T-cell (primary cell): ENCODE data around the gene FOXP2. TPM values are rescaled to one million over a fixed set of nuclear protein-coding genes. Genes with fewer than 3 reads are reported as not detected.
"Not testable (repeated sequence)": the region's sequence is repeated elsewhere in the genome, so short reads cannot be mapped to it uniquely, and the experiment has no call there.

ENCODE experiments used
- ATAC-seq, 4 experiments: fragments of 200-7000 bp in 3 of 4; fragments of 150-1000 bp in 1 of 4; cut with Tn5 transposase; replicated peaks in 1 of 4; 1 replicate in 3 of 4; 2 replicates in 1 of 4; pipeline ENCODE4 v1.10.0; 2021; ENCODE audit warnings: moderate library complexity in 3 of 4, mild to moderate bottlenecking in 2 of 4, moderate number of reproducible peaks in 1 of 4
- CTCF ChIA-PET, 2 donors: fragments of 300-600 bp; sonication (Branson Sonifier 250); formaldehyde crosslinking; loops; one replicate each; lab custom pipeline; 2022; ENCODE audit warnings: antibody characterized with exemption in 2 of 2; lab: Charles Lee
- POLR2A ChIA-PET, 2 donors: fragments of 300-600 bp; sonication (Branson Sonifier 250); formaldehyde crosslinking; loops; one replicate each; lab custom pipeline; 2022; ENCODE audit warnings: antibody characterized with exemption in 2 of 2; lab: Charles Lee
- DNase-seq, 35 experiments: peaks; one replicate each; pipeline versions ENCODE4 v3.0.0 to v3.0.0-alpha.2; 2013 to 2023
- H3K27ac ChIP-seq: one replicate; pipeline ENCODE4 v1.5.1; 2013; ENCODE audit warnings: low read length
- H3K27me3 ChIP-seq, 2 experiments: replicated peaks in 1 of 2; 1 replicate in 1 of 2; 2 replicates in 1 of 2; pipeline versions ENCODE4 v1.6.1 to v1.7.0; 2013; ENCODE audit warnings: low read length in 1 of 2, mixed read lengths in 1 of 2; ENCODE audit not compliant: control insufficient read depth in 2 of 2, insufficient read depth in 2 of 2; ENCODE audit errors: extremely low read depth in 1 of 2
- H3K36me3 ChIP-seq, 2 donors: 1 replicate in 1 of 2; 2 replicates in 1 of 2; pipeline versions ENCODE4 v1.6.1 to v1.7.0; 2013; ENCODE audit warnings: low read length in 1 of 2; ENCODE audit not compliant: control insufficient read depth in 2 of 2, insufficient read depth in 1 of 2; ENCODE audit errors: extremely low read depth in 1 of 2
- H3K4me1 ChIP-seq, 2 experiments: 1 replicate in 1 of 2; 2 replicates in 1 of 2; pipeline versions ENCODE4 v1.6.1 to v1.7.0; 2013; ENCODE audit warnings: low read length in 2 of 2, mixed read lengths in 1 of 2; ENCODE audit not compliant: insufficient read depth in 2 of 2, control insufficient read depth in 1 of 2; ENCODE audit errors: extremely low read depth in 1 of 2
- H3K4me3 ChIP-seq, 2 donors: 1 replicate in 1 of 2; 2 replicates in 1 of 2; pipeline versions ENCODE4 v1.5.1 to v1.7.0; 2013; ENCODE audit warnings: mild to moderate bottlenecking in 2 of 2, low read length in 1 of 2, moderate library complexity in 1 of 2; ENCODE audit not compliant: control insufficient read depth in 1 of 2; ENCODE audit errors: extremely low read depth in 1 of 2
- H3K9me3 ChIP-seq: 2 replicates; pipeline ENCODE4 v1.7.0; 2013
- H3K27ac Mint-ChIP-seq, 2 donors: one replicate each; pipeline ENCODE4 v1.8.0; 2020 to 2021; ENCODE audit warnings: mild to moderate bottlenecking in 2 of 2, mixed read lengths in 2 of 2
- H3K27me3 Mint-ChIP-seq, 2 donors: one replicate each; pipeline ENCODE4 v1.8.0; 2021 to 2022; ENCODE audit warnings: mixed read lengths in 2 of 2
- H3K36me3 Mint-ChIP-seq: one replicate; pipeline ENCODE4 v1.8.0; 2021; ENCODE audit warnings: mixed read lengths
- H3K4me1 Mint-ChIP-seq, 3 donors: one replicate each; pipeline ENCODE4 v1.8.0; 2020 to 2022; ENCODE audit warnings: mixed read lengths in 3 of 3, mild to moderate bottlenecking in 1 of 3
- H3K4me3 Mint-ChIP-seq, 3 donors: one replicate each; pipeline ENCODE4 v1.8.0; 2020 to 2022; ENCODE audit warnings: mild to moderate bottlenecking in 3 of 3, mixed read lengths in 3 of 3, moderate library complexity in 3 of 3
- H3K9me3 Mint-ChIP-seq, 3 donors: one replicate each; pipeline ENCODE4 v1.8.0; 2020 to 2022; ENCODE audit warnings: mixed read lengths in 3 of 3
- WGBS: methylation state at CpG from one replicate; pipeline ENCODE4 v1.1.5; 2013; ENCODE audit warnings: missing lambda C conversion rate; ENCODE audit not compliant: insufficient coverage; 5-methylcytosine and 5-hydroxymethylcytosine counted together
- total RNA-seq, 35 experiments: library from RNA in 6 of 35; stranded (reverse) in 6 of 35; fragments of 120-200 nt in 1 of 35; gene quantifications; one replicate each; pipeline versions ENCODE4 v1.2.1 to v1.2.4 and lab custom pipeline; 2013 to 2026

FOXP2 gene
- total RNA-seq, 5 donors from 2014 or later (not counting 1 experiment from before 2014, with no cell fraction given): 0.19 TPM; not detected in 4

- CTCF ChIA-PET: no interaction called here
- ATAC-seq (no peak), DNase-seq (no peak)
- Mint-ChIP-seq H3K4me3 (no peak overlapping the region), H3K4me1 (no peaks in the 10 kb centered on the region), H3K27me3 (no peaks in the 10 kb centered on the region), H3K36me3 (no peaks in the 10 kb centered on the region), H3K27ac (no peak overlapping the region), H3K9me3 (peaks cover 11 to 13% (median 12%) of the 10 kb centered on the region in 3 donors)
- no peaks in the 10 kb centered on the region for H3K9me3 ChIP-seq
- no peak overlapping the region for H3K27ac ChIP-seq
- POLR2A ChIA-PET: no interaction called here
- H3K4me3 ChIP-seq: no peak overlapping the region
- no peaks in the 10 kb centered on the region for H3K27me3 ChIP-seq
- no peaks in the 10 kb centered on the region for H3K4me1 ChIP-seq
- no peaks in the 10 kb centered on the region for H3K36me3 ChIP-seq
- WGBS: no CpG with 5 or more reads among the region's 2 CpGs
Measured at GRCh38 chr7:114484226-114484625, 69.6 kb downstream of the FOXP2 start.

- H3K9me3 ChIP-seq: no peaks in the 10 kb centered on the region
- DNase-seq: no peak
- no peaks in the 10 kb centered on the region for H3K4me1 Mint-ChIP-seq
- no peaks in the 10 kb centered on the region for H3K27me3 ChIP-seq
- no peak overlapping the region for H3K4me3 Mint-ChIP-seq
- no peak overlapping the region for H3K4me3 ChIP-seq
- no peak overlapping the region for H3K27ac ChIP-seq
- POLR2A ChIA-PET: no interaction called here
- WGBS: 83% methylated on average over 1 of the region's 1 CpG
- no peaks in the 10 kb centered on the region for H3K4me1 ChIP-seq
- H3K36me3 Mint-ChIP-seq: no peaks in the 10 kb centered on the region
- no peak for ATAC-seq
- no peaks in the 10 kb centered on the region for H3K36me3 ChIP-seq
- no peak overlapping the region for H3K27ac Mint-ChIP-seq
- no peaks in the 10 kb centered on the region for H3K27me3 Mint-ChIP-seq
- CTCF ChIA-PET: no interaction called here
- peaks cover 12 to 14% (median 13%) of the 10 kb centered on the region in 3 donors for H3K9me3 Mint-ChIP-seq
Measured at GRCh38 chr7:114487174-114487573, 72.6 kb downstream of the FOXP2 start.

- no peak overlapping the region for H3K4me3 ChIP-seq
- POLR2A ChIA-PET: no interaction called here
- DNase-seq (no peak), ATAC-seq (no peak)
- no peaks in the 10 kb centered on the region for H3K4me1 ChIP-seq
- Mint-ChIP-seq H3K4me3 (no peak overlapping the region), H3K4me1 (no peaks in the 10 kb centered on the region), H3K9me3 (peaks cover 12 to 23% (median 14%) of the 10 kb centered on the region in 3 donors), H3K27me3 (no peaks in the 10 kb centered on the region), H3K36me3 (no peaks in the 10 kb centered on the region), H3K27ac (no peak overlapping the region)
- H3K27ac ChIP-seq: no peak overlapping the region
- CTCF ChIA-PET: no interaction called here
- no peaks in the 10 kb centered on the region for H3K36me3 ChIP-seq
- H3K27me3 ChIP-seq: no peaks in the 10 kb centered on the region
- no CpG with 5 or more reads among the region's 2 CpGs for WGBS
- no peaks in the 10 kb centered on the region for H3K9me3 ChIP-seq
Measured at GRCh38 chr7:114488696-114489095, 74.1 kb downstream of the FOXP2 start.

- WGBS: no CpG with 5 or more reads among the region's 1 CpG
- peaks cover 0 to 10% (median 0%) of the 10 kb centered on the region in 3 donors for H3K9me3 Mint-ChIP-seq
- POLR2A ChIA-PET: not testable (repeated sequence)
Measured at GRCh38 chr7:114497491-114497890, 82.9 kb downstream of the FOXP2 start.

GRCh38 chr7:114502454-114503254, 88.0 kb downstream of the FOXP2 start:
- Mint-ChIP-seq H3K4me3 (no peak overlapping the region), H3K9me3 (no peaks in the 10 kb centered on the region), H3K27me3 (no peaks in the 10 kb centered on the region), H3K36me3 (no peaks in the 10 kb centered on the region), H3K4me1 (no peaks in the 10 kb centered on the region), H3K27ac (no peak overlapping the region)
- Histone ChIP-seq H3K4me3 (no peak overlapping the region), H3K36me3 (no peaks in the 10 kb centered on the region), H3K27ac (no peak overlapping the region), H3K27me3 (no peaks in the 10 kb centered on the region), H3K9me3 (no peaks in the 10 kb centered on the region), H3K4me1 (no peaks in the 10 kb centered on the region)
- WGBS: no CpG with 5 or more reads among the region's 5 CpGs
- ChIA-PET CTCF (no interaction called here), POLR2A (no interaction called here)
- ATAC-seq (no peak), DNase-seq (no peak)

More at GRCh38 chr7:114497491-114497890, 82.9 kb downstream of the FOXP2 start:
- H3K4me3 Mint-ChIP-seq, H3K4me3 ChIP-seq, H3K36me3 Mint-ChIP-seq, H3K27ac Mint-ChIP-seq, H3K27ac ChIP-seq, H3K36me3 ChIP-seq, ATAC-seq, H3K9me3 ChIP-seq, H3K4me1 Mint-ChIP-seq, CTCF ChIA-PET, H3K4me1 ChIP-seq, H3K27me3 Mint-ChIP-seq, DNase-seq, H3K27me3 ChIP-seq: not testable (repeated sequence)

GRCh38 chr7:114504586-114504985, 90.0 kb downstream of the FOXP2 start:
- CTCF ChIA-PET: no interaction called here
- Mint-ChIP-seq H3K27me3 (no peaks in the 10 kb centered on the region), H3K4me3 (no peak overlapping the region), H3K27ac (no peak overlapping the region), H3K36me3 (no peaks in the 10 kb centered on the region), H3K4me1 (no peaks in the 10 kb centered on the region), H3K9me3 (no peaks in the 10 kb centered on the region)
- no peaks in the 10 kb centered on the region for H3K27me3 ChIP-seq
- no peak for DNase-seq
- POLR2A ChIA-PET: no interaction called here
- no peaks in the 10 kb centered on the region for H3K36me3 ChIP-seq
- no peaks in the 10 kb centered on the region for H3K9me3 ChIP-seq
- no peak overlapping the region for H3K4me3 ChIP-seq
- ATAC-seq: no peak
- H3K4me1 ChIP-seq: no peaks in the 10 kb centered on the region
- no peak overlapping the region for H3K27ac ChIP-seq
- WGBS: no CpG with 5 or more reads among the region's 1 CpG
